Anterior cingulate cortex (tissue), 58 donors: ENCODE results near the gene TEX35.

ENCODE experiments used
- DNase-seq, 58 donors: peaks; one replicate each; lab custom pipeline; 2025; lab: John Stamatoyannopoulos, UW

TEX35 gene

GRCh38 chr1:178513278-178513983 lies 522 bp downstream of the TEX35 start:
- DNase-seq, result peak in 1 of 58 donors; percentile 6

GRCh38 chr1:178516110-178516509 lies 3.2 kb downstream of the TEX35 start:
- DNase-seq, result no peak

- DNase-seq, result no peak
Observed at GRCh38 chr1:178518894-178519293, 6.0 kb downstream of the TEX35 start.

- no peak for DNase-seq
Observed at GRCh38 chr1:178520803-178521202, 7.9 kb downstream of the TEX35 start.

GRCh38 chr1:178521241-178521640 lies 8.3 kb downstream of the TEX35 start:
- DNase-seq, result no peak

GRCh38 chr1:178527117-178527516 lies 14.2 kb downstream of the TEX35 start:
- no peak for DNase-seq

GRCh38 chr1:178528228-178528952 lies 15.5 kb downstream of the TEX35 start:
- DNase-seq, result peak in 15 of 58 donors; percentile 3 to 48 (median 16)

GRCh38 chr1:178528953-178529335 lies 16.0 kb downstream of the TEX35 start:
- peak in 6 of 58 donors; percentile 13 to 33 (median 22) for DNase-seq

GRCh38 chr1:178529364-178530036 lies 16.6 kb downstream of the TEX35 start:
- no peak for DNase-seq

- DNase-seq, result no peak
Observed at GRCh38 chr1:178530037-178530402, 17.1 kb downstream of the TEX35 start.

- no peak for DNase-seq
Observed at GRCh38 chr1:178530502-178530901, 17.6 kb downstream of the TEX35 start.

- no peak for DNase-seq
Observed at GRCh38 chr1:178531887-178532286, 19.0 kb downstream of the TEX35 start.

- DNase-seq, result peak in 56 of 58 donors; percentile 13 to 90 (median 64)
Observed at GRCh38 chr1:178532392-178532791, 19.5 kb downstream of the TEX35 start.

- DNase-seq, result no peak
Observed at GRCh38 chr1:178533121-178533946, 20.4 kb downstream of the TEX35 start.

- DNase-seq, result no peak
Observed at GRCh38 chr1:178534137-178534868, 21.4 kb downstream of the TEX35 start.

- peak in 1 of 58 donors; percentile 2 for DNase-seq
Observed at GRCh38 chr1:178536329-178536728, 23.4 kb downstream of the TEX35 start.

GRCh38 chr1:178536844-178537371 lies 24.0 kb downstream of the TEX35 start:
- DNase-seq, result peak in 41 of 58 donors; percentile 15 to 81 (median 50)

- DNase-seq, result no peak
Observed at GRCh38 chr1:178537382-178538090, 24.6 kb downstream of the TEX35 start.
